Urinary bladder (tissue), 4 donors: Measurements from ENCODE around the gene CCDC138. TPM values are rescaled to one million over a fixed set of nuclear protein-coding genes. Genes with fewer than 3 reads are reported as not detected.

Experiments
- DNase-seq: peaks from one replicate; pipeline ENCODE4 v3.0.0-alpha.2; 2015; ENCODE audit errors: extremely low spot score
- H3K27ac ChIP-seq: one replicate; pipeline ENCODE4 v1.5.1; 2013; ENCODE audit warnings: low read depth, mild to moderate bottlenecking, moderate library complexity
- H3K36me3 ChIP-seq: one replicate; pipeline ENCODE4 v1.6.1; 2013; ENCODE audit warnings: mild to moderate bottlenecking, moderate library complexity; ENCODE audit not compliant: insufficient read depth
- H3K4me1 ChIP-seq: one replicate; pipeline ENCODE4 v1.6.1; 2013; ENCODE audit warnings: mild to moderate bottlenecking, moderate library complexity; ENCODE audit not compliant: insufficient read depth
- H3K4me3 ChIP-seq: one replicate; pipeline ENCODE4 v1.5.1; 2013; ENCODE audit warnings: low read depth, low read length
- WGBS: extraction: QIAGEN DNeasy Blood & Tissue Kit; methylation state at CpG from one replicate; pipeline ENCODE4 v1.1.7; 2013; 5-methylcytosine and 5-hydroxymethylcytosine counted together
- polyA plus RNA-seq: library from polyadenylated mRNA; stranded (reverse); fragments of 200-250 nt; gene quantifications from one replicate; pipeline ENCODE4 v1.2.3, GENCODE V29; 2013
- total RNA-seq: library from RNA; depleted of rRNA; stranded (reverse); fragments of >200 nt; gene quantifications from one replicate; pipeline ENCODE4 v1.2.3, GENCODE V29; 2014
- donor health status: healthy with polysubstance abuse.
- donor health status: healthy.

CCDC138 gene
- total and polyA plus RNA-seq, 2 donors: 2.8 to 22.6 TPM

- no peak overlapping the region for H3K27ac ChIP-seq
- H3K4me3 ChIP-seq: no peak overlapping the region
- no peaks in the 10 kb centered on the region for H3K4me1 ChIP-seq
- no peaks in the 10 kb centered on the region for H3K36me3 ChIP-seq
- no peak for DNase-seq
These were observed 54.9 kb downstream of the CCDC138 start for GRCh38 chr2:108841506-108841905.

- no peak overlapping the region for H3K4me3 ChIP-seq
- no peak for DNase-seq
- no peaks in the 10 kb centered on the region for H3K4me1 ChIP-seq
- no peak overlapping the region for H3K27ac ChIP-seq
- H3K36me3 ChIP-seq: peaks cover 5% of the 10 kb centered on the region
These were observed 59.4 kb downstream of the CCDC138 start for GRCh38 chr2:108845923-108846322.

- H3K4me1 ChIP-seq: no peaks in the 10 kb centered on the region
- DNase-seq: no peak
- no peak overlapping the region for H3K27ac ChIP-seq
- H3K36me3 ChIP-seq: peaks cover 5% of the 10 kb centered on the region
- H3K4me3 ChIP-seq: no peak overlapping the region
- WGBS: 94% methylated on average over 1 of the region's 1 CpG
These were observed 60.4 kb downstream of the CCDC138 start for GRCh38 chr2:108847000-108847399.

- DNase-seq: no peak
- H3K36me3 ChIP-seq: peaks cover 3% of the 10 kb centered on the region
- H3K27ac ChIP-seq: no peak overlapping the region
- H3K4me3 ChIP-seq: no peak overlapping the region
- no peaks in the 10 kb centered on the region for H3K4me1 ChIP-seq
- 98% methylated on average over 3 of the region's 3 CpGs for WGBS
These were observed 65.8 kb downstream of the CCDC138 start for GRCh38 chr2:108852375-108852774.

- Histone ChIP-seq H3K36me3 (peaks cover 3% of the 10 kb centered on the region), H3K4me3 (no peak overlapping the region), H3K27ac (no peak overlapping the region), H3K4me1 (no peaks in the 10 kb centered on the region)
- no peak for DNase-seq
- WGBS: 84% methylated on average over 2 of the region's 2 CpGs
These were observed 66.8 kb downstream of the CCDC138 start for GRCh38 chr2:108853421-108853820.

GRCh38 chr2:108854484-108854883 is 67.9 kb downstream of the CCDC138 start:
- Histone ChIP-seq H3K27ac (no peak overlapping the region), H3K4me1 (no peaks in the 10 kb centered on the region), H3K36me3 (peaks cover 3% of the 10 kb centered on the region), H3K4me3 (no peak overlapping the region)
- no peak for DNase-seq
- WGBS: 41% methylated on average over 1 of the region's 1 CpG

- no peak for DNase-seq
- no peak overlapping the region for H3K27ac ChIP-seq
- 46% methylated on average over 1 of the region's 1 CpG for WGBS
- H3K4me1 ChIP-seq: no peaks in the 10 kb centered on the region
- no peak overlapping the region for H3K4me3 ChIP-seq
- no peaks in the 10 kb centered on the region for H3K36me3 ChIP-seq
These were observed 68.6 kb downstream of the CCDC138 start for GRCh38 chr2:108855194-108855593.

- Histone ChIP-seq H3K4me1 (no peaks in the 10 kb centered on the region), H3K36me3 (no peaks in the 10 kb centered on the region), H3K4me3 (no peak overlapping the region), H3K27ac (no peak overlapping the region)
- WGBS: 80% methylated on average over 3 of the region's 3 CpGs
- no peak for DNase-seq
These were observed 72.3 kb downstream of the CCDC138 start for GRCh38 chr2:108858894-108859293.

GRCh38 chr2:108866041-108866440 is 79.5 kb downstream of the CCDC138 start:
- Histone ChIP-seq H3K36me3 (no peaks in the 10 kb centered on the region), H3K4me3 (no peak overlapping the region), H3K4me1 (no peaks in the 10 kb centered on the region), H3K27ac (no peak overlapping the region)
- DNase-seq: no peak

- 93% methylated on average over 1 of the region's 1 CpG for WGBS
- Histone ChIP-seq H3K4me1 (no peaks in the 10 kb centered on the region), H3K36me3 (peaks cover 1% of the 10 kb centered on the region), H3K4me3 (no peak overlapping the region), H3K27ac (no peak overlapping the region)
- no peak for DNase-seq
These were observed 82.3 kb downstream of the CCDC138 start for GRCh38 chr2:108868911-108869310.

GRCh38 chr2:108869542-108869941 is 83.0 kb downstream of the CCDC138 start:
- Histone ChIP-seq H3K36me3 (peaks cover 1% of the 10 kb centered on the region), H3K4me1 (no peaks in the 10 kb centered on the region), H3K27ac (no peak overlapping the region), H3K4me3 (no peak overlapping the region)
- no peak for DNase-seq
- WGBS: 92% methylated on average over 3 of the region's 3 CpGs

- Histone ChIP-seq H3K27ac (no peak overlapping the region), H3K4me1 (no peaks in the 10 kb centered on the region), H3K36me3 (peaks cover 1% of the 10 kb centered on the region), H3K4me3 (no peak overlapping the region)
- DNase-seq: no peak
- WGBS: 99% methylated on average over 5 of the region's 5 CpGs
These were observed 83.6 kb downstream of the CCDC138 start for GRCh38 chr2:108870069-108870644.

GRCh38 chr2:108877506-108877905 is 90.9 kb downstream of the CCDC138 start:
- DNase-seq: no peak
- no peaks in the 10 kb centered on the region for H3K36me3 ChIP-seq

GRCh38 chr2:108878276-108878675 is 91.7 kb downstream of the CCDC138 start:
- no peak for DNase-seq
- WGBS: 75% methylated on average over 2 of the region's 2 CpGs
- Histone ChIP-seq H3K4me1 (no peaks in the 10 kb centered on the region), H3K27ac (no peak overlapping the region), H3K36me3 (no peaks in the 10 kb centered on the region), H3K4me3 (no peak overlapping the region)

More at GRCh38 chr2:108877506-108877905, 90.9 kb downstream of the CCDC138 start:
- whole genome bisulfite sequencing: 98% methylated on average over 2 of the region's 2 CpGs
- no peak overlapping the region for H3K27ac ChIP-seq
- H3K4me3 ChIP-seq: no peak overlapping the region
- no peaks in the 10 kb centered on the region for H3K4me1 ChIP-seq

- no peak overlapping the region for H3K4me3 ChIP-seq
- no peak for DNase-seq
- no peak overlapping the region for H3K27ac ChIP-seq
- WGBS: 58% methylated on average over 6 of the region's 6 CpGs
- H3K4me1 ChIP-seq: no peaks in the 10 kb centered on the region
- H3K36me3 ChIP-seq: no peaks in the 10 kb centered on the region
These were observed 98.0 kb downstream of the CCDC138 start for GRCh38 chr2:108884619-108885018.
